Activated T-cell treated with anti-CD3 and anti-CD28 coated beads, Interleukin-2, amount 50 U/mL, for 48 hours (primary cell): ENCODE measurements around the gene CAMTA1.

ENCODE experiments used
- DNase-seq, 2 experiments: peaks; one replicate each; pipeline ENCODE4 v3.0.0-alpha.2; 2020

Gene CAMTA1

DNA sequence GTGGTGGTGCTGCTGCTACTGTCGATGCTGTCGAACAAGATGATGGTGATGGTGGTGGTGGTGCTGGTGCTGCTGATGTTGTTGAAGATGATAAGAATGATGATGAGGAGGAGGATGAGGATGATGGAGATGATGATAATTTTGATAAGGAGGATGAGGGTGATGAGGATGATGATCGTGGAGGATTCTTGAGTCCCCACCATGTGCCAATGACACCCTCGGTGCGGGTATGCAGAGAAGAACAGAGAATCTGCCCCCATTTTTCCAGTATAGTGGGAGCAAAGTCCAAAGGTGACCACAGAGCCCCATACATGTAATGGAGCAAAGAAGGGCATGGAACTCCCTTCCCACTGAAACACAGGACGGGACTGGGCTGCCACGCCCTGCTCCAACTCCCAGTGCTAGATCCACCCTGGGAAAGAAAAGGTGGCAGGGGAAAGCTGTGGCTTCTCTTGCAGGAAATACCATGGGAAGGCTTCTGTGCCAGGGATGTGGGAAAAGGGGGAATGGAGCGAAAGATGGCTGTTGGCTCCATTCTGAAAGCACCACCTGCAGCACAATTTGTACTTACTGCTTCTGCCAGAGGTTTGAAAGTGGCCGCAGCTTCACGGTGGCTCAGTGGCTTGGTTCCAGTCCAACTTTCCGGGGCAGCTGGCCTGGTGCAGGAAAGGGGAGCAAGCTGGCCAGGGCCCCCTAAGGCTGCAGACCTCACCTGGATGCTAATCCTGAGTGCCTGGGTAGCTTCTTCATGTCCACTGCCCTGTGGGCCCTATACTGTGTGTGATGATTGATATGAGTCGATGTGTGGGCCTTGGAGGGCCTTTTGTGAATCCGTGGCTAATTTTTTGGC is 598.6 kb downstream of the CAMTA1 start:
- DNase-seq: no peak

DNA sequence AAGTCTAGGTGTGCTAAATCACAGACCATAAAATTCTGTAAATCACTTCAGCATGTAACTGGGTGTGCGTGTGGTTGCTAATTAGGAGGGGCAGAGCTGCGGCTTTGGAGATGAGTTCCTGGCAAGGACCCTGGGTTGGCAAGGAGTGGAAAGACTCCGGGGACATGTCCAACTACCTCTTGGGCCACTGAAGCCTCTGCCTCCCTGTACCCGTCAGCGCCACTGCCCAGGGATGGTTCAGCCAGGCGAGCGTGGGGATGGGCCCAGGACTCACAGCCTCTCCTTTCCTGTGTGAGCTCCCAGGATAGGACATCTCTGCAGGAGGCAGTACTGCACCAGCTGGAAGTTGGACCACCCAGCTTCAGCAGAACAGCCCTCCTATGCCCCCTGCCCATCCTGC is 599.4 kb downstream of the CAMTA1 start:
- DNase-seq: no peak

DNA sequence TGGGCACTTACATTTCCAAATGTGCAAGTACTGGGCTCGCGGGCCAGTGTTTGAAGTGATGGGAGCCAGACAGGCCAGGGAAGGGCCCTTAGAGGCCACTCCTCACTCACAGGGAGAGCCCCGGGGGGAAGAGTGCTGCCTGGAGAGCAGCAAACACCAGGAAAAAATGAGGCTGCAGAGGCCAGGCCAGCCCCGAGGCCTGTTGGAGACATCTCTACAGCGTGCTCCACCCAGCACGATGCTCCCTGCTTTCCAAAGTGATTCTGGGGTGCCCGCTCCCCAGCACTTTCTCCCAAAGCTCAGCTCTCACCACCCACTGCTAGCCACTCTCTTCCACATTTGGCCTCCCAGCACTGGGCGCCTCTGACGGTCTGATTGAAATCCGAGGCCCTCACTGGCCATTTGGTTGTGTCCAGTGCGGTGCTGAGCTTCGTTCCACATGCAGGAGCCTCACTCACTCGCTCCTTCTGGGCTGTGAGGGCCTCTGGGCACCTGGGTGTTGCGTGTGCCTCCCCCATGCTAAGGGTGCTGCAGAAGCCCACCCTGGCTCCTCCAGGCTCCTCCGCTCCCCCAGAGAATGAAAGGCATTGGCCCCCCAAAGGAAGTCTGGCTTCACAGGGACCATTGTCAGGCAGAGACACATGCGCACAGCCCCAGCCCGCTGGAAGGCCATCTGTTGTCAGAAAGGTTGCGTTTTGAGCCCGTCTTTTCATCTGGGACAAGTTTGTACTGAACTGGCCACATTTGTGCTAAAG is 600.4 kb downstream of the CAMTA1 start:
- no peak for DNase-seq

DNA sequence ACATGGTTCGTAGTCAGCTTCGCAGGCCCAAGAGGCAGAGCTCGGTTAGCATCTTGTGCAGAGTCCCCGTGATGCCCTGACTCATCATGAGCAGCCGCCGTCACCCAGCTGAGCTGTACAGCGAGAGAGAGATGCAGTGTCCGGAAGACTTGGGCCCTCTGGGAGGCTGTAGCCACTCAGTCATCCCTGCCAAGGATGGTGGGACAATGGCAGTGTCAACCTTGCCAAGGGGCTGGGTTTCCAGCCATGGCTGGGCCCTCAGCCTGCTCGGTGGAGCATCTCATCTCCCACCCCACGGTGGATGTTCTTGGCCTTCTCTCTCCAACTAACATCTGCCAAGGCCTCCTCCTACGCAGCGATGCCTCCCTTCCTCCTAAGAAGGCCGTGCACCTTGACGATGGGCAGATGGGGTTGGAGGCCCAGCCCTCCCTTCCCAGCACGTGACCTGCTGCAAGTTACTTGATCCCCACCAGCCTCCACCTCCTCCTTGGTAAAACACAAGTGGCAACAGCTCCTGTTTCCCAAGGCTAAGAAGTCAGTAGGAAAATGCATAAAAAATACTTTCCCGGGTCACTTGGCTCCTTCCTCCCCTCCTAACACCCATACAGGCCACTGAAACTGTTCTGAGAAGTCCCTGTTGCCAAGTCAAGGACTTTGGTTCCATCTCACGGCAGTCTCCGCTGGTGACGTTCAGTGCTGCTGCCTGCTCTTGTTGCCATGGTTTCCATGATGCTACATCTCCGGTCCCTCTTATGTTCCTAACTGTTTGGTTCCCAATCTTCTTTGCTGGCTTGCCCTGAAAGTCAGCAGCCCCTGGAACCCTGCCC is 601.2 kb downstream of the CAMTA1 start:
- DNase-seq: no peak

DNA sequence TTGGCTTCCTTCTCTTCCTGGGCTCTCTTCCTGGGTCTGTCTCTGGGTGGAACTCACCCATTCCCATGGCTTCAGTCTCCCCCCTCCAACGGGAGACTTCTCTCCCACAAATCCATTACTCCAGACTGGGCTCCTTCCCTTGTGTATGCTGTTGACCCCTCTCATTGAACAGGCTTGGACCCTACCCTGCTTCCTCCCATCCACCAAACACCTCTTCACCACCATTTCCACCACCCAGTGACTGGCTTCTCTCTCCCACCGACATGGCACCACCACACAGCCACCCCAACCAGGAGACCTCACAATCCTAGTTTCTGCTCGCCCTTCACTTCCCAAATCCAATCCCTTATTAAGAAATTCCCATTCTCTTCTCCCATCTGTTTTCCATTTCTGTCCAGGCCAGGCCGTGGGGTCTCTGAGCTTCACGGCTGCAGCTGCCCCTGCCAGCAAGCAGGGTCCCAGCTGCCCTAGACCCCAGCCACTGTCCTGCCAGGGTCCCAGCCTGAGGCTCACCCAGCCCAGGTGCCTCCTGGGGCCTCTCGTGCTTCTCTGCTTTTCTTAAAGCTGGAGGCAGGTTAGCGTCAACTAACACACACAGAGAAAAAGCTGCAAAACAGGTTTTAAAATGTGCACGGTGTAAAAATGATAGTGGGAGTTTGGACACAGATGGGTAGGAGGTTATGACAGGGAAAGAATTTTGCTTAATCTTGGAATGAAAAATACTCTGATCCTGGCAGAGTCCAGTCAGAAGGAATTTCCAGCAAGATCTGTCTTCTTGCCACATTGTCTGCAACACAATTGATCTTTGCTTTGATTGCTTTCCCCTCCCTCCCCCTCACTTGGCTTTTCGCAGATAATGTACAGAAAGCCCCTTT is 602.0 kb downstream of the CAMTA1 start:
- no peak for DNase-seq

DNA sequence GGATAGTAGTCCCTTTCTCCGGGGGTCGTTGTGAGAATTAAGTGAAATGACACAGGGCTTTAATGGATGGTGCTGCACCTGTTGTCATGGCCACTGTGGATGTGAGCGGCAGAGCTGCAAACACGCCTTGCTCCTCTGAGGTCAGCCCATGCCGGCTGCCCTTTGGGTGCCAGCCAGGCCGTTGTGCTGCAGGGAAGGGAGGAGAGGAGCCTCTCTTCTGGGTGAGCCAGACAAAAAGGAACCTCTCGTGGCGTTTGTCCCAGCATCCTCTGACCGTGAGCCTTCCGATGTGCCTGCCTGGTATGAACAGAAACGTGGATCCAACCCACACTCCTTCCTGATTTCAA is 602.9 kb downstream of the CAMTA1 start:
- DNase-seq: no peak

DNA sequence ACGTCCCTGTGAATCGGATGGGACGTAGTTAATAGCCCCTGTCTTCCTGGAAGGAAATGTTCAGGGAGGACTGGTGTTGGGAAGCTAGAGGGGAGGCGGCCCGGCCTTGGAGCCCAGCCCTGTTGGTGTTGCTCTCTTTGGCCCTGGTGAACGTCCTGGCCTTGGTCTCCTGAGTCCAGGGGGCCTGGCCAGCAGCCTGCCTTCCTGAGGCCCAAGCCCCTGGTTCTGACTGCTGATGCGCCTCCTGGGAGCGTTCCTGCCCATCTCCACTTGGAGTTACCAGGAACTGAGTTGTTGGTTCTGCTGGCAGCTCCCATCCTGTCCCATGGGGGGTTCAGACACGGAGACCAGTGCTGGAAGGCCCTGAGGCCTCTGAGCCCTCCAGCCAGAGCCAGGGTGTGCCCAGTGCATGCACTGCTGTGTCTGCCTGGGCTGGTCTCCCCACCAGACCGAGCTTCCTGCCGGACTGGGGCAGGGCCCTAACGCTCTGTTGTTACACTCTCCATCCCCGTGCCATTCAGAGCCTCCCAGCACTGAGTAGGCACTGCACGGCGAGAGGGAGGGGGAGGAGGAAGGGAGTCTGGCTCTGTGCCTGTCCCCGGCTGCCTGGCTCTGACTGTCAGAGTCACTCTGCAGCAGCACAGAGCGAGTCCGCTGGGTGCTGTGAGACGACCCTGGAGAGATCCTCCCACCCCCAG is 603.4 kb downstream of the CAMTA1 start:
- DNase-seq: no peak

DNA sequence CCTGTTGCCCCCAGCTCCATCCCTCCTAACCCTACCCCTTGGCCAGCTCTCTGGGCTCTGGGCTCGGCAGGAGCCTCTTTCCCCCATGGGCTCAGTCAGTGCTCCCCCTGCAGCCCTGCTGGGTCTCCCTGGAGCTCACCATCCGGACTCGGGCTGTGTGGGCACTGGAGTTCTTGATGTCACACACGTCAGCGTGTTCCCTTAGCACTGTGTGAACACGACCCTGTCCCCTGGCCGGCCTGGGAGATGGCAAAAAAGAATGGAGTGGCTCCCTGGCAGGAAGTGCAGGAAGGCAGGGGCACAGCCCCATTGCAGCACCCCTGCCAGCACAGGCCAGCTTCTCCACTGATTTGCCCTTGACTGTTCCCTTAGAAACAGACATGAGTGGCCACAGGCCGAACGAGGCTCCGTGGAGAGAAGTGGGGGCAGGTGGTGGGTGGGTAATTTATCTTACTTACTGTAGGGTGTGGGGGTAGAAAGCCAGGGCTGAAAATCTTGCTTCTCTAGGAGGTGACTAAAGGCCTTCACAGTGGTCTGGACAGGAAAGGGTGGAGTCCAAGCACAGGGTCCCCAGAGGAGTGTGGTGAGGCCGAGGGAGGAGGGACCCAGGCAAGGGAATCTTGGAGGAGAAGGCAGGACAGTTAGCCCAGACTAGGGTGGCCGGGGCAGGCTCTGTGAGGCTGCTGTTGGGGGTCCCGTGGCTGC is 604.1 kb downstream of the CAMTA1 start:
- DNase-seq: no peak

DNA sequence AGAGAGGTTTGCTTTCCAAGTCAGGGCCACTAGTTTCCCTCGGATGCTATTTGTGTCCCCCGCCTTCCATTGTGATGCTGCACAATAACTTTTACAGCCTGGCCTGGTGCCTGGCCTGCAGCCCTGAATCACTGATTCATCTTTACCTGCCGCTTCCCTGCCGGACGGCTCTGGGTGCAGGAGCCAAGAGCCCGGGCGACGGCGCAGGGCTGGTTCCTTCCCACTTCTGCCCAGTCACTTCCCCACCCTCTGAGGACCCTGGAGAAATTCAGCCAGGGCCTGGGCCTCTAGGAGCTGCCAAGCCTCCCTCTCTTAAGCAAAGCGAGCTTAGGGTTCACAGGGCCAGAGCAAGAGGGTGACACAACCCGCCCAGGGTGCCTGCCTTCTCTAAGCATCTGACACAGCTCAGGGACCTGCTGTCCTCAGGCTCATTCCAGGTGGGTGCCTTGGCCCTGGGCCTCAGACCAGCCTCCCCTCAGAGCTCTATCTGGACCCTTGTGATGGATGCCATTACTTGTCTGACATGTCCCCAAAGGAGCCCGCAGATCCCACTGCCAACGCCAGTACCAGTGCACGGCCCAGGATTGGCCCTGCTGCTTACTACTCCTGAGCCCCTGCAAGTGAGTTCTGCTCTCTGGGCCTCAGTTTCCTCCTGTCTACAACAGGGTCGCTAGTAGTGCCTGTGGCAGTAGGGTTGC is 604.8 kb downstream of the CAMTA1 start:
- DNase-seq: no peak

DNA sequence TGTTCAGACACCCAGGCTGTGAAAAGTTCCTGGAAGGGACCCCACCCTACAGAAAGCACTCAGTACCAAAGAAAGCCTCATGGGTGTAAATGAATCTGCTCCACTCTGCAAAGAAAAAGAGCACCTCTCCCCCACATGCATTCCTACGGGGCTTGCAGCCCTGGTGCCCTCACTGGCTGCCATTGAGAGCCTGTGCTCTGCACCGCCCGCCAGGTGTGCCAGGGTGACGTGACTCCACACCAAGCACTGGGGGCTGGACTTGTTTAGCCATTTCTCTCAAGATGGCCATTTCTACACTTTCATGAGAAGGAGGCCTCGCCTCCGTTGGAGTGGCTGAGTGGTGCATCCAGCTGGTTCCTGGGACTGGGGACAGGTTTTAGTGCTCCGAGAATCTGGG is 605.3 kb downstream of the CAMTA1 start:
- DNase-seq: no peak

DNA sequence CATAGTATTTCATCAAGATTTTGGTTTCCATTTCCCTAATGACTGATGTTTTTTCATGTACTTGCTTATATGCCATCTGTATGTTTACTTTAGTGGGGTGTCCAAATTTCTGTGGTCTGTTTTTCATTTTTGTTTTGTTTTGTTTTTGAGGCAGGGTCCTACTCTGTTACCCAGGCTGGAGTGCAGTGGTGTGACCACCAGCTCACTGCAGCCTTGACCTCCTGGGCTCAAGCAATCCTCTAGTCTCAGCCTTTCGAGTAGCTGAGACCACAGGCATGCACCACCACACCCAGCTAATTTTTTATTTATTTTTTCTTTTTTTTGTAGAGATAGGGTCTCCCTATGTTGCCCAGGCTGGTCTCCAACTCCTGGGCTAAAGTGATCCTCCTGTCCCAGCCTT is 607.9 kb downstream of the CAMTA1 start:
- no peak for DNase-seq

DNA sequence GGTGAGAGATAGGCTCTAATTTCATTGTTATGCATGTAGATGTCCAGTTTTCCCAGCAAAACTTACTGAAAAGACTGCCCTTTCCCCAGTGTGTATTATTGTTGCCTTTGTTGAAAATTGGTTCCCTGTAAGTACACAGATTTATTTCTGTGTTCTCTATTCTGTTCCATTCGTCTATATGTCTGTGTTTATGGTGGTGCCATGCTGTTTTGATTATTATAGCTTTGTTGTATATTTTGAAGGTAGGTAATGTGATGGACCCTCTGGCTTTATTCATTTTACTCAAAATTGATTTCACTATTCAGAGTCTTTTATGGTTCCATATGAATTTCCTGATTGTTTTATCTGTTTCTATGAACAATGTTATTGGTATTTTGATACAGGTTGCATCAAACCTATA is 610.0 kb downstream of the CAMTA1 start:
- DNase-seq: no peak

DNA sequence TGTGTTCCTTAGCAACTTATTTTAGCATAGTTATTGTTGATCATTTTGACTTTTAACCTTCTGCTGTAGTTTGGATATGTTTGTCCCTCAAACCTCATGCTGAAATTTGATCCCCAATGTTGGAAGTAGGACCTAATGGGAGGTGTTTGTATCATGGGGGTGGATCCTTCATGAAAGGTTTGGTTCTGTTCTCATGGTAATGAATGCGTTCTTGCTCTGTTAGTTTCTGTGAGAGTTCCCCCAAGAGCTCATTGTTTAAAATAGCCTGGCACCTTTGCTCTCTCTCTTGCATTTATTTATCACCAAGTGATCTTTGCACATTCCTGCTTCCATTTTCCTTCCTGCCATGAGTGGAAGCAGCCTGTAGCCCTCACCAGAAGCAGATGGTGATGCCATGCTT is 613.7 kb downstream of the CAMTA1 start:
- no peak for DNase-seq

DNA sequence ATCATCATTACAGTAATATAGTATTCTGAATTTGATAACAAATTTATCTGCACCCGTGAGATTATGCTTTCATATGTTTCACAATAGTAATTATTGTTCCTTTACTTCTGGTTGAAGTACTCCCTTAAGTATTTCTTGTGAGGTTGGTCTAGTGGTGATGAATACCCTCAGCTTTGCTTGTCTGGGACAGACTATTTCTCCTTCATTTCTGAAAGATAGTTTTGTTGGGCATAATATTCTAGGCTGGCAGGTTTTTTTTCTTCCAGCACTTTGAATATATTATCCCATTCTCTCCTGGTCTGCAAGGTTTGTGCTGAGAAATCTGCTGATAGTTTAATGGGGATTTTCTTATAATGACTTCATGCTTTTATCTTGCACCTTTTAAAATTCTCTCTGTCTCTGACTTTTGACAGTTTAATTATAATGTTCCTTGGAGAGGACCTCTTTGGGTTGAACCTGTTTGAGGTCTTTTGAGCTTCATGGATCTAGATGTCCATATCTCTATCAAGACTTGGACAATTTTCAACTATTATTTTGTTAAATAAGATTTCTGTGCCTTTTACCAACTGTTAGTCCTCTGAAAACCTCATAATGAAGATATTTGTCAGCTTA is 614.4 kb downstream of the CAMTA1 start:
- no peak for DNase-seq

DNA sequence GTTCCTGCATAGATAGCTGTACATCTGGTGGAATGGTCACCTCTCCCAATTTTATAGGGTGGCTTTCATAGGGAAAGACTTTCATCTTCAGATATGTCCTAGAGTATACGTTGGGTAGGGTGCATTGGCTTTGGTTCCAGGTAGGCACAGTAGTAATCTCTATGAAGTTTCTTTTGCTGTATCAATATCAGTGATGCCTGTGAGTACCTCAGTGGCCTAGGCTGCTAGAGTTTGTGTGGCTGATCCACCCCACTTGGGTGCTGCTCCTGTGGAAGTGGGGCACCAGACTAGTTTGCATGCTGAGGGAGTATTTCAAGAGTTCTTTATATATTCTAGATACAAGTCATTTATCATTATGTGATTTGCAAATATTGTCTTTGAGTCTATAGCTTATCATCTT is 615.3 kb downstream of the CAMTA1 start:
- DNase-seq: no peak

DNA sequence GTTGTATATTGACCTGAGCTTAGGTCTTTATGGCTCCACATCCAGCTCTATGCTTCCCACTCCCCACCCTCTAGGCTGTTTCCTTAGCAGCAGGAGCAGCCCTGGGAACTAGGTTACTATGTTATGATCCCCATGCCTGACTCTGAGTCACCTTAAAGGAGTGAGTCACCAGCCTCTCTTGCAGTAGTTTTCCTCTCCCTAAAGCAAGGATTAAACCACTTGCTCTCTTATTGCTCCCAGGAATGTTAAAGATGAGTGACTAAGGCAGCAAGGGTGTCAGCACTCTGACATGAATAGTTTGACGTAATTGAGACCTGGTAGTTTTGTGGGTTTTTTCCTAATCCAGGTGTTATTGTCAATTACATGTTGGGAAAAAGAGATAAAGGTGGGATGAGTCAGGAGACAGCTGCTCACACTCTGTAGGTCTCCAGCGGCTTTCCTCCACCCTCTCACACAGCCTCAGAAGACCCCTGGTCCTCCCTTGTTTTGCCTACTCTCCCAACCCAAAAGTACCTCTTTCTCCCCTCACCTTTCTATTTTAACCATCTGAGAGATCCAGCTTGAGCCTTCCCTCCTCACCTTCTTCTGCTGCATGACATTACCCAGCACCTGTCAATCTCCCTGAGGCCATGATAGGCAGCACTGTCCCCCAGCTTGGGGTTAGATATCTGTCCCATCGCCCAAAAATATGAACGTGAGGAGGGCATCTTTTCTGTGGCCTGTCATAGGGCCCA is 616.7 kb downstream of the CAMTA1 start:
- no peak for DNase-seq

DNA sequence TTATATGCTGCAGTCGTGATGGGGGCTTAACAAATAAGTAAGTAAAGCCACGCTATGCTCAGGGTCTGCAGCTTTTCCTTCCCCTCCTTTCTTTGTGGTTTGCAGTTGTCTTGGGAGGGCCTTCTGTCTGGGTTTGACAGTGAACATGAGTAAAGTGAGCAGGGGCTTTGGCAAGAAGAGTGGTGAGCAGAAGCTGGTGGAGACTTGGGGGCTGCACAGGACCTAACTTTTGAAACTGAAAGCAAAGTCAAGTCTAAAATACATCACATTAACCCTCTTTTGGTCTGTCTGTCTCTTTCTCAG is 617.2 kb downstream of the CAMTA1 start:
- DNase-seq: no peak

DNA sequence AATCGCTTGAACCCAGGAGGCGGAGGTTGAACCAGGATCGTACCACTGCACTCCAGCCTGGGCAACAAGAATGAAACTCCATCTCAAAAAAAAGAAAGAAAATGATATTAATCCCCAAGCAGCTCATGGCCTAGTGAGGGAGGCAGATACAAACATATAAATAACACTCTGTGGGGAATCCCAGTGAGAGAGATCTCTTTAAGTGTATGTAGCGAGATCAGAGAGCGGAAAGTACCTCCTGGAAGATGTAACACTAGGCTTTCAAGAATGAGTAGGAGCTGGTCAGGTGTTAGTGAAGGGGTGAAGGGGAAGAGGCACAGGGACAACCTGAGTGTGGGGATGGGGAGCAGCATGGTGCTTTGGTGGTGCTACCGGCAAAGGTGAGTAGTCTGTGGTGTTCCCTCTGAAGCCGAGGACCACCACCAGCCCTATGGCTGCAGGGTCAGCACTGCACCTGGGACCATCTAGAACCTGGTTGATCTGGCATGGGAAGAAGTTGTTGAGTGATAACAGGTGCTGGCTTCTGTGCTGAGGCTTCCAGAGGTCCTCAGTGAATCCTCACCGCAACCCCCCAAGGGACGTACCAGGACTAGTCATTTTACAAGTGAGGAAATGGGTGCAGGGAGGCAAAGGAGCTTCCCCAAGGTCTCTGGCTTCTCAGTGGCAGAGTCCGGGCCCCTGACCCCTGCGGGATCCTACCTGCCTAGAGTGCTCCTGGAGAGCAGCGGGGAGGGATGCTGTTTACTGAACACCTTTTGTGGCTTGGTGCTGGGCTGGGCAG is 618.2 kb downstream of the CAMTA1 start:
- DNase-seq: no peak
